HFF-Myc (cell line): ENCODE results near the gene ZFYVE26.

Experiments used
- DNase-seq: peaks from one replicate; pipeline ENCODE4 v3.0.0-alpha.2; 2011; ENCODE audit warnings: low read depth; ENCODE audit errors: extremely low read depth
- H3K4me3 ChIP-seq: replicated peaks from 2 replicates; pipeline ENCODE4 v1.5.1; 2011; ENCODE audit warnings: low read depth, mild to moderate bottlenecking, control low read depth, low read length
- TF ChIP-seq, protein P1 (sequence below): IDR thresholded peaks from 2 replicates; pipeline ENCODE4 v1.5.1; 2012; ENCODE audit warnings: mild to moderate bottlenecking, low read depth, low read length, control low read depth; ENCODE audit errors: missing control alignments

Gene ZFYVE26

DNA sequence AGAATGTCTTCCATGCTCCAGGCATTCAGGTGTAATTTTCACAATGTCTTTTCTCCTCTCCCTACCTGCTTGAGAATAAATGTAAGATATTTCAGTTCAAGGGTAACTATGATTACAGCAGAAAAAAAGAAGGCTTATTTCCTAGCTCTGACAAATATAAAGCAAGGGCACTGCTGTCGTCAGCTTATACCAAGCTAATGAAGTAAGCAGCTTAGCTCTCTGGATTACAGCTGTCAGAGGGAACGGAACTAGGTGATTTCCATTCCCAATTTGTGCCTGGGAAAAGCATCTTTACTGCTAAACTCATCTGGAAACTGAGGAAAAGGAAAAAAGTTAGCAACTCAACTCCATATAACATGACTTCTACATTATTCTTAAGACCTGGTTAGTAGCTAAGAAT lies 56.5 kb downstream of the ZFYVE26 start:
- TF ChIP-seq, protein P1, sequence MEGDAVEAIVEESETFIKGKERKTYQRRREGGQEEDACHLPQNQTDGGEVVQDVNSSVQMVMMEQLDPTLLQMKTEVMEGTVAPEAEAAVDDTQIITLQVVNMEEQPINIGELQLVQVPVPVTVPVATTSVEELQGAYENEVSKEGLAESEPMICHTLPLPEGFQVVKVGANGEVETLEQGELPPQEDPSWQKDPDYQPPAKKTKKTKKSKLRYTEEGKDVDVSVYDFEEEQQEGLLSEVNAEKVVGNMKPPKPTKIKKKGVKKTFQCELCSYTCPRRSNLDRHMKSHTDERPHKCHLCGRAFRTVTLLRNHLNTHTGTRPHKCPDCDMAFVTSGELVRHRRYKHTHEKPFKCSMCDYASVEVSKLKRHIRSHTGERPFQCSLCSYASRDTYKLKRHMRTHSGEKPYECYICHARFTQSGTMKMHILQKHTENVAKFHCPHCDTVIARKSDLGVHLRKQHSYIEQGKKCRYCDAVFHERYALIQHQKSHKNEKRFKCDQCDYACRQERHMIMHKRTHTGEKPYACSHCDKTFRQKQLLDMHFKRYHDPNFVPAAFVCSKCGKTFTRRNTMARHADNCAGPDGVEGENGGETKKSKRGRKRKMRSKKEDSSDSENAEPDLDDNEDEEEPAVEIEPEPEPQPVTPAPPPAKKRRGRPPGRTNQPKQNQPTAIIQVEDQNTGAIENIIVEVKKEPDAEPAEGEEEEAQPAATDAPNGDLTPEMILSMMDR, result no peak
- no peak overlapping the region for H3K4me3 ChIP-seq
- DNase-seq, result no peak

DNA sequence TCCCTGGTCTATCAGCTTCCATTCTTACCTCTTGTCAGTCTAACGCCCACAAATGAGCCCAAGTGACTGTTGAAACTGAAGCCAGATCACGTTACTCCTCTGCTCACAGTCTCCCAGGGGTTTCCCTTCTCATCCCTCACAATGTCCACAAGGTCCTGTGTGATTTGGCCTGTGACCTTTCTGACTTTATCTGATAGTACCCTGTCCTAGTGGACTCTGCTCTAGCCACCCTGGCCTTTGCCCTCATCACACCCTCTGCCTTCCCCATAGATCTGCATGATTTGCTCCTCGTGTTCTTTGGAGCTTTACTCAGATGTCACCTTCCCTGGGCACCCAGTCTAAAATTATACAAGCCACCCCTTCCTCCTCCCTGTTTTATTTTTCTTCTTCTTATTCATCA lies 59.2 kb downstream of the ZFYVE26 start:
- no peak for DNase-seq
- TF ChIP-seq, protein P1, result no peak
- H3K4me3 ChIP-seq, result no peak overlapping the region

DNA sequence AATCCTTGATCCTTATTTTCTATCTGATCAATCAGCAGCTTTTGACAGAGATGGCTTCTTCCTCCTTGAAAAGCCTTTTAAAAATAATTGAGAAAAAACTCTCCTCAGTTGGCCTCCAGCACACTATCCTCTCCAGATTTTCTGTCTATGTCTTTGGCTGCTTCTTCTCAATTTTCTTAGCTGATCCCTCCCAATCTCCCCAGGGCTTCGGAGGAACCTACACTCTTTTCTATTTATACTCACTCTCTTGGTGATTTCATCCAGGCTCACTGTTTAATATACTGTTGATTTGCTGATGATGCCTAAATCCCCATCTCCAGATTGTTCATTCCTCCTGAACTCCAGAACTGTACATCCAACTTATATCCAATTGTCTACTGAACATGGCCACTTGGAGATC lies 59.9 kb downstream of the ZFYVE26 start:
- no peak for DNase-seq
- no peak overlapping the region for H3K4me3 ChIP-seq
- TF ChIP-seq, protein P1, result no peak

DNA sequence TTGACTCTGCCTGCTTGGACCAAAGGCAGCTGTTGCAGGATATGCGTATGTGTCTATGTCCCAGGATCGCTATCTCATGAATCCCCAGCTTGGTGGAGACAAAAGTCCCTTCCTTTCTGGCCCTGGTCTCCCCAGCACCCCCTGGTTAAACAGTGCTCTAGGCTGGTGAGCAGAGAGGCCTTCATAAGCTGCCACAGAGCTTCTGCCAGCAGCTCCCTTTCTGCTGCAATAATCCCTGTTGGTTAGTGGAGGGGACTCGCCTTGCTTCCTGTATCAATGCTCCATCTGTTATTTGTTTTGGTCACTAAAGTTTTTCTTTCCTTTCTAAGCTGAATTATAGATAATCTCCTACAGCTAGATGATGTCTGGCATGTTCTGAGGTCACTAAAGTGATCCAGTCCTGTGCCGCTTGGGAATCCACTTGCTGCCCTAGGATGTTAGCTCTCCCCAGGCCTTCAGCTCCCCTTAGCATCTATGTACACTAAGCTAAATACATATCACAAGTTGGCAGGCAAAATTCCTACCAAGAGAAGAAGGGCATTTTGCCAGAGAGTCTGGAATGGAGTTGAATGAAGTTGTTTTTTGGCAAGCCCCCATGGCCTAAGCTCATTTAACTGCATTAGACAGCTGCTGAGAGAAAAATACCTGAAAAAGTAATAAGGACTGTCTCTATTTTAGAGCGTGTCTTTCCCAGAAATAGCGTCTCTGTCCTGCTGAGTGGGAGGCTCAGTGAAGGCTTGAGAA lies 66.9 kb downstream of the ZFYVE26 start:
- no peak overlapping the region for H3K4me3 ChIP-seq
- no peak for DNase-seq
- TF ChIP-seq, protein P1, result no peak

DNA sequence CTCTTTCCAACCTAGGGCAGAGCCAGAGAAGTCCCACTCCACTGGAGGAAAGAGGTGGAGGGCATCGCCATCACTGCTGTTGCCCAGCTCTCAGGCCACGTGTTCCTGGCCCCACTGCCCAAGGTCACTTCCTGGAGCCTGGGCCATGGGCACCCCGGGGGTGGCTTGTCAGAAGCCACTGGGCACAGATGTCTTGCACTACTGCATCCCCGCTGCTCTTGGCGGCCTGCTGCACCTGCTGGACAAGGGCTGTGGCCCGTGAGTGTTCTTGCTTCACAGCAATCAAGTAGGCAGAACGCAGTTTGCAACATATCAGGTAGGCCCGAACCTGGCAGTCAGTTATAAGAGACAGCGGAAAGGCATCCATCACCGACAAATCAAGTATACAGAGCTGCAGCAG lies 68.1 kb downstream of the ZFYVE26 start:
- H3K4me3 ChIP-seq, result no peak overlapping the region
- TF ChIP-seq, protein P1, result no peak
- no peak for DNase-seq

DNA sequence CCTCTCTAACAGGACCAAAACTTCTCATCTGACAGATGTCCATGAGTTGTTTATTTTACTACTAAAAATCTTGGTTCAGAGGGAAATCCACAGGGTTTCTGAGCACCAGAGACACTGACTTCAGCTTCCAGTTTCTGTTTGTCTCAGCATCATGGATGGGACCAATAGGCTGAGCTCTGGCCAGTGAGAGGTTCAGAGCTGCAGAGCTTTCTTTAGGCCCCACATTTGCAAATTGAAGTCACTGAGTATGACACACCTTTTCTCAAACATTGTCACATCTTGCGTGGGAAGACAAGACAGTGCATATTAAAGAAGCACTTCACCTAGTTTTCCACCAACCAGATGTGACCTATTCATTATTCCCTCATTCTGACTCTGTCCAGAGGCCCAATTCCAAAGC lies 69.5 kb downstream of the ZFYVE26 start:
- TF ChIP-seq, protein P1, result no peak
- no peak overlapping the region for H3K4me3 ChIP-seq

DNA sequence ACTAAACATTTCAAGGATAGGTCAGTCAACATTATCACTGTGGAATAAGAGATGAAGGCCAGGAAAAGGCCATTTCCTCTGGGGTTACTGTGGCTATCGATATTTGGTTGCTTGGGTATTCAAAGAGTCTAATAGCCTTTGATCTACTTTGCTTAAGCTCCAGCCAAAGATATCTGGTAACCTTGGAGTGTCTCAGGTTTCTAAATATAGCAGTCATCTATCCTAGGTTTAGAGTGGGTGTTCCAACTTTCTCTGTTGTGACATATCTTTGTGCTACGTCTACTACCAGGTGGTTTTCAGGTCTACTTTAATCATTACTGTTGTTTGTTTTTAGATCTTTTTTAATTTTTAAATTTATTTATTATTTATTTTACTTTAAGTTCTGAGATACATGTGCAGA lies 72.3 kb downstream of the ZFYVE26 start:
- H3K4me3 ChIP-seq, result no peak overlapping the region
- DNase-seq, result no peak
- TF ChIP-seq, protein P1, result no peak

More for the DNA sequence above, 69.5 kb downstream of the ZFYVE26 start:
- no peak for DNase-seq
